HepG2 (cell line): ENCODE measurements around the gene ABTB2. TPM values are rescaled to one million over a fixed set of nuclear protein-coding genes. Genes with fewer than 3 reads are reported as not detected.

Source experiments
- ATAC-seq: fragments of 200-7000 bp; cut with Tn5 transposase; 3 replicates; pipeline ENCODE4 v1.9.1; 2020; ENCODE audit warnings: mild to moderate bottlenecking, moderate library complexity
- BruUV-seq: library from RNA; stranded (reverse); fragments of 400-500 nt; replicated peaks from 2 replicates; lab custom pipeline; 2021; lab: Mats Ljungman, UMichigan
- CTCF ChIA-PET: fragments of 300-600 bp; formaldehyde crosslinking; extraction: SDS; loops from one replicate; lab custom pipeline; 2021; ENCODE audit warnings: low total read pairs, inconsistent platforms, low intra/inter-chr PET ratio; lab: Yijun Ruan, JAX
- POLR2A ChIA-PET: fragments of 350-600 bp; sonication (Branson Sonifier 250); formaldehyde crosslinking; loops from one replicate; lab custom pipeline; 2020; ENCODE audit warnings: antibody characterized with exemption, inconsistent platforms; lab: Yijun Ruan, JAX
- DNase-seq: peaks from one replicate; pipeline ENCODE4 v3.0.0-alpha.2; 2015; ENCODE audit warnings: low spot score
- FAIRE-seq: peaks from 3 replicates; lab custom pipeline; 2011; peaks lifted over from hg19 to GRCh38; lab: Jason Lieb, UNC
- H2AFZ ChIP-seq: one replicate; pipeline ENCODE4 v1.6.1; 2011; ENCODE audit warnings: low read length, inconsistent platforms
- H3K27ac ChIP-seq: fragments of 300-600 bp; 3 replicates; pipeline ENCODE4 v1.8.0; 2011; ENCODE audit warnings: mixed run types, mild to moderate bottlenecking, mixed read lengths, low read length, inconsistent platforms; ENCODE audit not compliant: insufficient read depth; ENCODE audit errors: extremely low read length
- H3K27me3 ChIP-seq, 2 experiments: fragments of 200-600 bp in 1 of 2; 2 replicates in 1 of 2; 3 replicates in 1 of 2; pipeline versions ENCODE4 v1.6.0 to v1.8.0; 2011; ENCODE audit warnings: low read length in 2 of 2, mild to moderate bottlenecking in 2 of 2, moderate library complexity in 2 of 2, inconsistent platforms in 1 of 2; ENCODE audit not compliant: insufficient read depth in 2 of 2, control insufficient read depth in 1 of 2
- H3K36me3 ChIP-seq, 2 experiments: fragments of 200-600 bp in 1 of 2; replicated peaks in 1 of 2; 2 replicates in 1 of 2; 3 replicates in 1 of 2; pipeline versions ENCODE4 v1.5.1 to v1.8.0; 2011; ENCODE audit warnings: low read length in 2 of 2, inconsistent platforms in 1 of 2; ENCODE audit not compliant: insufficient read depth in 2 of 2, control insufficient read depth in 1 of 2
- H3K4me1 ChIP-seq: 2 replicates; pipeline ENCODE4 v1.5.1; 2012; ENCODE audit warnings: low read length, inconsistent platforms; ENCODE audit not compliant: insufficient read depth
- H3K4me2 ChIP-seq: 2 replicates; pipeline ENCODE4 v1.6.0; 2011; ENCODE audit warnings: low read depth, low read length, inconsistent platforms
- H3K4me3 ChIP-seq, 3 experiments: fragments of 200-600 bp in 1 of 3; sonication (generic), shearing (Covaris generic) in 1 of 3; replicated peaks in 1 of 3; 2 replicates each; pipeline ENCODE4 v1.5.1; 2011 to 2016; ENCODE audit warnings: low read length in 3 of 3, inconsistent platforms in 2 of 3, low read depth in 2 of 3, mild to moderate bottlenecking in 2 of 3, control low read depth in 1 of 3, mixed read lengths in 1 of 3; ENCODE audit not compliant: insufficient read depth in 1 of 3
- H3K79me2 ChIP-seq: one replicate; pipeline ENCODE4 v1.6.1; 2011; ENCODE audit warnings: low read length, inconsistent platforms; ENCODE audit not compliant: insufficient read depth
- H3K9ac ChIP-seq: 2 replicates; pipeline ENCODE4 v1.6.0; 2011; ENCODE audit warnings: mild to moderate bottlenecking, low read depth, low read length, inconsistent platforms; ENCODE audit not compliant: insufficient read depth
- H3K9me3 ChIP-seq: 2 replicates; pipeline ENCODE4 v1.5.1; 2012; ENCODE audit warnings: mild to moderate bottlenecking, low read length
- H4K20me1 ChIP-seq: 2 replicates; pipeline ENCODE4 v1.6.0; 2011; ENCODE audit warnings: inconsistent platforms, mild to moderate bottlenecking, low read length, moderate library complexity; ENCODE audit not compliant: insufficient read depth
- CENPX ChIP-seq: sonication (generic); formaldehyde crosslinking; IDR thresholded peaks from 2 replicates; pipeline ENCODE4 v1.9.0; 2021; ENCODE audit warnings: mild to moderate bottlenecking, missing genetic modification reagents, moderate library complexity
- E2F1 ChIP-seq: sonication (generic); formaldehyde crosslinking; IDR thresholded peaks from 2 replicates; pipeline ENCODE4 v1.5.0; 2020; ENCODE audit warnings: missing genetic modification reagents
- ELK4 ChIP-seq: sonication (generic); formaldehyde crosslinking; IDR thresholded peaks from 2 replicates; pipeline ENCODE4 v1.9.0; 2021; ENCODE audit warnings: missing genetic modification reagents, borderline replicate concordance
- EP300 ChIP-seq, 3 experiments: sonication (generic) in 1 of 3; formaldehyde crosslinking in 1 of 3; IDR thresholded peaks; 2 replicates each; pipeline versions ENCODE4 v1.5.1 to v1.6.1; 2011 to 2020; ENCODE audit warnings: low read depth in 2 of 3, low read length in 2 of 3, borderline replicate concordance in 1 of 3, improper control_type of control experiment in 1 of 3, mild to moderate bottlenecking in 1 of 3, missing genetic modification reagents in 1 of 3, moderate library complexity in 1 of 3
- FOXP1 ChIP-seq, 2 experiments: fragments of 450-650 bp in 1 of 2; IDR thresholded peaks; 2 replicates each; pipeline ENCODE4 v1.6.1; 2017 to 2018; ENCODE audit warnings: antibody characterized with exemption in 1 of 2
- MTERF4 ChIP-seq: sonication (generic); formaldehyde crosslinking; IDR thresholded peaks from 2 replicates; pipeline ENCODE4 v1.8.0; 2023; ENCODE audit warnings: mild to moderate bottlenecking, missing genetic modification reagents
- RFX3 ChIP-seq: IDR thresholded peaks from 2 replicates; pipeline ENCODE4 v1.6.1; 2016; ENCODE audit warnings: missing biosample characterization, missing genetic modification reagents
- THRA ChIP-seq: sonication (generic); formaldehyde crosslinking; IDR thresholded peaks from 2 replicates; pipeline ENCODE4 v1.4.0; 2020; ENCODE audit warnings: missing genetic modification reagents, borderline replicate concordance
- ZNF276 ChIP-seq: sonication (generic); formaldehyde crosslinking; IDR thresholded peaks from 2 replicates; pipeline ENCODE4 v1.4.0; 2020; ENCODE audit warnings: mild to moderate bottlenecking, low read depth, missing genetic modification reagents
- WGBS: methylation state at CpG from one replicate; pipeline ENCODE4 v1.1.6; 2017; ENCODE audit warnings: low lambda C conversion rate; 5-methylcytosine and 5-hydroxymethylcytosine counted together
- in situ Hi-C: cut with HindIII; loops from 2 replicates; pipeline ENCODE4 v1.10.0; 2017; ENCODE audit warnings: low pct_unique_long_range_greater_than_20kb; ENCODE audit not compliant: extremely low pct_ligation_motif_present
- intact Hi-C: fragments of 100-400 bp; cut with micrococcal nuclease; formaldehyde crosslinking; loops from one replicate; pipeline ENCODE4 v1.10.0; 2022; ENCODE audit not compliant: unreplicated experiment
- polyA plus RNA-seq, 8 experiments: library from polyadenylated mRNA; depleted of rRNA in 3 of 8; stranded (reverse) in 7 of 8; unstranded in 1 of 8; fragments of >200 nt; fragmentation: Illumina TruSeq in 4 of 8; extraction: Trizol in 4 of 8; gene quantifications; 2 replicates each; pipeline versions ENCODE4 v1.2.1 to v1.2.3, GENCODE V29; 2011 to 2016; ENCODE audit warnings: low read depth in 4 of 8, missing spikeins in 1 of 8, mixed read lengths in 1 of 8; ENCODE audit not compliant: insufficient read depth in 1 of 8
- total RNA-seq, 5 experiments: library from RNA; depleted of rRNA; stranded (reverse); fragments of >200 nt; fragmentation: Illumina TruSeq; extraction: Trizol; gene quantifications; 2 replicates each; pipeline ENCODE4 v1.2.3, GENCODE V29; 2016; ENCODE audit warnings: low read depth in 1 of 5

Gene ABTB2
- total and polyA plus RNA-seq, 2 of the 13 experiments (the other 11 are each of a cell fraction or from before 2014, with no cell fraction given) = 5.1 to 15.4 TPM

GRCh38 chr11:34213366-34213765 is 144.4 kb downstream of the ABTB2 start (continued):
- no peak for TF ChIP-seq E2F1 (CRISPR knock-in tag)

GRCh38 chr11:34212566-34212965 is 145.2 kb downstream of the ABTB2 start:
- intact Hi-C loops (no loop called here), in situ Hi-C loops (no loop called here)
- Histone ChIP-seq H3K27ac (no peak overlapping the region), H3K79me2 (peaks cover 6% of the 10 kb centered on the region), H3K9me3 (no peaks in the 10 kb centered on the region), H3K4me1 (peaks cover 76% of the 10 kb centered on the region), H4K20me1 (no peaks in the 10 kb centered on the region), H3K4me2 (no peak overlapping the region), H3K9ac (no peak overlapping the region), H3K36me3 (no peaks in the 10 kb centered on the region; a peak in 1 of 5 replicates), H3K27me3 (no peaks in the 10 kb centered on the region), H3K4me3 (no peak overlapping the region), H2AFZ (no peak overlapping the region)
- FAIRE-seq (no peak), DNase-seq (no peak), ATAC-seq (no peak)
- CTCF ChIA-PET = no interaction called here
- no peak for TF ChIP-seq FOXP1 (IDR thresholded peaks at IDR 0.05)
- TF ChIP-seq FOXP1 (CRISPR knock-in tag; IDR thresholded peaks at IDR 0.05) = no peak
- TF ChIP-seq ZNF276 (CRISPR knock-in tag) = no peak
- no peak for TF ChIP-seq MTERF4 (CRISPR knock-in tag)
- no peak for TF ChIP-seq CENPX (CRISPR knock-in tag)
- no peak for TF ChIP-seq ELK4
- TF ChIP-seq RFX3 = no peak
- TF ChIP-seq THRA (CRISPR knock-in tag) = no peak
- no peak for TF ChIP-seq EP300 (IDR thresholded peaks at IDR 0.05; ENCODE audit: low read depth in 2 of 2, low read length in 2 of 2)
- TF ChIP-seq EP300 (CRISPR knock-in tag; IDR thresholded peaks at IDR 0.05; ENCODE audit: borderline replicate concordance) = no peak
- POLR2A ChIA-PET = no interaction called here
- BruUV-seq = no TSS peak
- whole genome bisulfite sequencing = 96% methylated on average over 3 of the region's 3 CpGs
